Progenitor cell of endocrine pancreas (in vitro differentiated cells): ENCODE results near the gene RALB. TPM values are rescaled to one million over a fixed set of nuclear protein-coding genes. Genes with fewer than 3 reads are reported as not detected.

Source experiments
- DNase-seq: peaks from one replicate; pipeline ENCODE4 v3.0.0; 2021; ENCODE audit warnings: low spot score; ENCODE audit not compliant: unreplicated experiment
- H3K27ac Mint-ChIP-seq: 2 replicates; pipeline ENCODE4 v1.8.0; 2021; ENCODE audit warnings: mild to moderate bottlenecking, moderate library complexity, mixed read lengths
- H3K27me3 Mint-ChIP-seq: 2 replicates; pipeline ENCODE4 v1.8.0; 2021; ENCODE audit warnings: mixed read lengths
- H3K36me3 Mint-ChIP-seq: 2 replicates; pipeline ENCODE4 v1.8.0; 2022; ENCODE audit warnings: mixed read lengths; ENCODE audit not compliant: insufficient read depth
- H3K4me1 Mint-ChIP-seq: 2 replicates; pipeline ENCODE4 v1.8.0; 2021; ENCODE audit warnings: low read depth, mixed read lengths
- H3K4me3 Mint-ChIP-seq: 2 replicates; pipeline ENCODE4 v1.8.0; 2021; ENCODE audit warnings: low read depth, mild to moderate bottlenecking, moderate library complexity, mixed read lengths
- H3K9me3 Mint-ChIP-seq: 2 replicates; pipeline ENCODE4 v1.8.0; 2021; ENCODE audit warnings: low read depth, mixed read lengths
- CTCF ChIP-seq: fragments of 200-600 bp; sonication (generic); IDR thresholded peaks from one replicate; pipeline ENCODE4 v1.5.0; 2021; ENCODE audit warnings: antibody characterized with exemption, mild to moderate bottlenecking; ENCODE audit not compliant: unreplicated experiment
- total RNA-seq: library from RNA; stranded (reverse); gene quantifications from 2 replicates; pipeline ENCODE4 v1.2.1, GENCODE V29; 2021

RALB gene
- total RNA-seq, 1 donor from 2014 or later: 30.5 TPM

GRCh38 chr2:120244656-120245519, 7.8 kb upstream of the RALB start:
- no peak for TF ChIP-seq CTCF
- Mint-ChIP-seq H3K27me3 (peaks cover 18% of the 10 kb centered on the region), H3K9me3 (peaks cover 2% of the 10 kb centered on the region), H3K36me3 (no peaks in the 10 kb centered on the region), H3K4me3 (no peak overlapping the region), H3K4me1 (peaks cover 17% of the 10 kb centered on the region), H3K27ac (peak overlapping the region; percentile 49)
- no peak for DNase-seq

DNA sequence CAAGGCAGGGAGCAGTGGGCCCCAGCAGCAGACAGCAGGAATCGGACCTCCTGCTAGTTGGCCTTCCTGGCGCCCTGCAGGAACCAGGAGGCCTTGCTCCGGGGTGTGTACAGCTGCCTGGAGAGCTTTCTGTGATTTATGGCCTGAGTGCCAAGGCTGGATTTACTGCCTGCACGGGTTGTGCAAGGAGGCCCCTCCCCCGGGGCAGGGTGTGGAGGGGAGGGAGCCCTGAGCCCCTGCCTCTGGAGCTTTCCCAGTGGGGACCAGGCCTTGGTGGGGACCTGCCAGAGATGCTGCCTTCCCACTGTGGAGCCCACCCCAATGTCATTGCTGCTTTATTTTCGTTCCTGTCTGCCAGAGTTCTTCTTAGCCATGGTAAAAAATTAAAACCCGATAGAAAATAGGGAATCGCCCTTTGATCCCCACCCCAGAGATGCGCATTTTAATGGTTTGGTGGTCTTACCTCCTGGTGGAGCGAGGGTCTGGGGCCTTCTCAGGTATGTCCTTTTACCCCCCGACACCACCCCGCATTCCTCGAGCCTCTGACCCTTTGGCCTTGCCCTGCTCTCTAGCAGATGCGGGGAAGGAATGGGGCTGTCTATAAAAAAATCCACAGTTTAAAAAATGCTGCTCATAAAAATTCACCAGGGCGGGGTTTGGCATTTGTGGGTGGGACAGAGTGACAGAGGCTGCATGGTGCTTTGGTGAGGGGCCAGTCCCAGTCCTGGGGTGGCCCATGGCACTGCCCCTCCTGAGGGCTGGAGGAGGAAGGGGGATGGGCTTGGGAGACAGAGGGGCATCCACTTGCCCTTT, 6.9 kb upstream of the RALB start:
- no peak for TF ChIP-seq CTCF
- H3K4me1 Mint-ChIP-seq: peaks cover 17% of the 10 kb centered on the region
- no peak overlapping the region for H3K4me3 Mint-ChIP-seq
- no peaks in the 10 kb centered on the region for H3K36me3 Mint-ChIP-seq
- H3K27me3 Mint-ChIP-seq: peaks cover 23% of the 10 kb centered on the region
- H3K9me3 Mint-ChIP-seq: peaks cover 5% of the 10 kb centered on the region
- peak; percentile 35 for DNase-seq
- peak overlapping the region; percentile 49 for H3K27ac Mint-ChIP-seq

GRCh38 chr2:120246546-120247300, 5.9 kb upstream of the RALB start:
- TF ChIP-seq CTCF: no peak
- Mint-ChIP-seq H3K9me3 (peaks cover 5% of the 10 kb centered on the region), H3K27me3 (peaks cover 26% of the 10 kb centered on the region), H3K27ac (no peak overlapping the region), H3K4me1 (peaks cover 17% of the 10 kb centered on the region), H3K4me3 (no peak overlapping the region), H3K36me3 (no peaks in the 10 kb centered on the region)
- no peak for DNase-seq

DNA sequence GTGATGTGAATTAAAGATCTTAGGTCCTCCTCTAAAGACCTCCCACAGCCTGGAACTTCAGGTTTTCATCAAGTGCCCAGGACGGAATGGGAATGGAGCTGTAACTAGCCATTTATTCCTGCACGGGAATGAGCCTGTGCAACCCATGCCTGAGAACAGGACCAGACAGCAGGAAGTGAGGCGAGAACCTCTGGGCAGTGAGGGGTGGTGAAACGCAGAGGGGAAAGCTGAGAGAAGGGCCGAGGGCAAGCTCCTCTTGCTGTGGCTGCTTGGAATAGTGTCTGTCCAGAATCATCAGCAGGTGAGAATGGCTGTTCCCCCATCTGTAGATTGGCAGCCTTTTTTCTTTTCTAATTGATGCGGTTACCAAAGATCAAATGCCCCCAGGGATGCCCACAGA, 4.8 kb upstream of the RALB start:
- H3K27ac Mint-ChIP-seq: peak overlapping the region; percentile 62
- DNase-seq: no peak
- no peaks in the 10 kb centered on the region for H3K36me3 Mint-ChIP-seq
- H3K27me3 Mint-ChIP-seq: peaks cover 30% of the 10 kb centered on the region
- peaks cover 20% of the 10 kb centered on the region for H3K4me1 Mint-ChIP-seq
- H3K4me3 Mint-ChIP-seq: no peak overlapping the region
- peaks cover 5% of the 10 kb centered on the region for H3K9me3 Mint-ChIP-seq
- no peak for TF ChIP-seq CTCF

DNA sequence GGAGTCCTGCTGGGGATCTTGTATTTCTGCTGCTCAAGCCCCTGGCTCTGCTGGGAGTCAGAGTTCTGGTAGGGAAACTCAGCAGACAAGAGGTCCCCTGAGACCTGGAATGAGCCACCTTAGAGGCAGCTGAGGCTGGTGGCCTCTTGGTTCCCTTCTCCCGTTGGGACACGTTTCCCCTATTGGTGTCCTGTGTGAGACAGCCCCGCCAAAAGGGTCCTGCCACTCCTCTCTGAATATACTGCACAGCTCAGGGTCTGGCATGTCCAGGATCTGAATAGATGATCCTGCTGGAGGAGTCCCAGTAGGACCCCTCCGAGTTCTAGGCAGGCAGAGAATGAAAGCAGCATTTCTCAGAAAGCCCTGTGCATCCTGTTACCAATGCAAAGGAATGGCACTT, 2.0 kb upstream of the RALB start:
- Mint-ChIP-seq H3K9me3 (peaks cover 5% of the 10 kb centered on the region), H3K4me1 (peaks cover 22% of the 10 kb centered on the region), H3K4me3 (no peak overlapping the region), H3K27me3 (peaks cover 31% of the 10 kb centered on the region), H3K27ac (no peak overlapping the region), H3K36me3 (no peaks in the 10 kb centered on the region)
- no peak for TF ChIP-seq CTCF
- no peak for DNase-seq
